TTC549 (cell line): ENCODE measurements around the gene SGK1.
"Not testable (repeated sequence)": the region's sequence is repeated elsewhere in the genome, so short reads cannot be mapped to it uniquely, and the experiment has no call there.

Source experiments
- FAIRE-seq: peaks from 2 replicates; lab custom pipeline; 2012; peaks lifted over from hg19 to GRCh38; lab: Jason Lieb, UNC

Gene SGK1

GRCh38 chr6:134299236-134299635 lies 18.7 kb downstream of the SGK1 start:
- no peak for FAIRE-seq

DNA sequence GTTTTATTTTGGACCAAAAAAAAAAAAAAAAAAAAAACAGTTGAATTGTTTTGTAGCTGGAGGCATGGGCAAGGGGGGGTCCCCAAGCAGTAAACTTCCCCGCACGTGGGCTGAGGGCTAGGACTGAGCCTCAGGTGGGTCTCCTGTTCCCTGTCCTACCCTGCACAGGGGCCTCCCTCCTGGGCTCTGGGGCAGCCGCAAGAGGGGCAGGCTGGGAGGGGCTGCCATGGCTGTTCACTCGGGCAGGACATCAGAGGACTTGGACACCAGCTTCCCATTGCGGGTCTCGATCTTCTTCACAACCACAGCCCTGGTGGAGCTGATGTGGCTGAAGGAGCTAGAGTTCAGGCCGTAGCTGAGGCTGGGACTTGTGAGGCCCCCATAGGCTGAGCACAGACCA lies 21.1 kb downstream of the SGK1 start:
- FAIRE-seq = no peak

DNA sequence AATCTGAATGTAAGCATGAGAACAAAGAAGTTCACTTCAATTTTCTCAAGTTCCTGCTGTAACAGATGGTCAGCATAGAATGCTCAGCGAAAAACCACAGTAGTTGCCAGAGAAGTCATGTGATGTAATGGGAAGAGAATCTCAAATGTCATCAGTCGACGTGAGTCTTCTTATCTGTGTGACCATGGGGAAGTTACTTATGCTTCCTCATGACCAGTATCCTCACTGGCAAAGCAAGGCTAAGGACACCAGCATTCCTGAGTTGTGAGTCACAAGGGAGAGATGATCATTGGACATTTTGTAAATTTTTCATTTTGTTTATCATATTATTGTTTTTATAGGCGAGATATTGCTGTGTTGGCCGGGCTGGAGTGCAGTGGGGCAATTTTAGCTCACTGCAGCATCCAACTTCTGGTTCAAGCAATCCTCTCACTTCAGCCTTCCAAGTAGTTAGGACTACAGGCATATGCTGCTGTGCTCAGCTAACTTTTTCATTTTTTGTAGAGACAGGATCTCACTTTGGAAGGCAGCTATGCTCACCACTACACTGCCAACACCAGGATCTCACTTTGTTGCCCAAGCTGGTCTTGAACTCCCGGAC lies 21.9 kb downstream of the SGK1 start:
- FAIRE-seq = no peak

- FAIRE-seq = no peak
These were observed 24.2 kb downstream of the SGK1 start for GRCh38 chr6:134293659-134294161.

GRCh38 chr6:134291156-134291555 lies 26.8 kb downstream of the SGK1 start:
- FAIRE-seq = no peak

GRCh38 chr6:134289204-134289575 lies 28.7 kb downstream of the SGK1 start:
- FAIRE-seq = no peak

DNA sequence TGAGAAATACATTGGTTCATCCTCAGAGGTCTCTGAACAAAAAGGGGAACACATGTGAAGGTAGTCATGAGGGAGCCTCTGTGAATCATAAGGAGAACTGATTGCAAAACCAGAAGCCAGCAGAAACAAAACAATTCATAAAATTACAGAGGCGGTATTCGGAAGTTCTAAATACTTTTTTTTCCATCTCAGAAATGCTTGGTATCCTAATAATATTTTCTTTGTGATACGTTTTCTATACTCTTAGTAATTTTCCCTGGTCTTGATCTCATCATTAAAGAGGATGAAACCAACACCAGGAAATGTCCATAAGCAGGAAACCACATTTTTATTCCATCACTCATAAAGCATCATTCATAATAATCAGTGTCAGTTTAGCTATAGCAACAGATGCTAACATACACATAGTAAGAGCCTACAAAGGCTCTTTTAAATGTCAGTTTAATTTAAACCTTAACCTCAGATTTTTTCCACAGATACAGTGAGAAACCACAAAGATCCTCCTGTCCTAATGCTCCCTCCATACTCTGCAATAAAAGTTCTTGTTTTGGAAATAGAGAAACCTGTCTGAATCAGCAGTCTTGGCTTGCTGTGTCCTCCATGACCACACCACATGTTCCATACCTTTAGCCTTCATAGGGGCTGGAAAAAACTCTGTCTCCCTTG lies 29.2 kb downstream of the SGK1 start:
- FAIRE-seq = no peak

GRCh38 chr6:134287859-134288537 lies 29.9 kb downstream of the SGK1 start:
- no peak for FAIRE-seq

DNA sequence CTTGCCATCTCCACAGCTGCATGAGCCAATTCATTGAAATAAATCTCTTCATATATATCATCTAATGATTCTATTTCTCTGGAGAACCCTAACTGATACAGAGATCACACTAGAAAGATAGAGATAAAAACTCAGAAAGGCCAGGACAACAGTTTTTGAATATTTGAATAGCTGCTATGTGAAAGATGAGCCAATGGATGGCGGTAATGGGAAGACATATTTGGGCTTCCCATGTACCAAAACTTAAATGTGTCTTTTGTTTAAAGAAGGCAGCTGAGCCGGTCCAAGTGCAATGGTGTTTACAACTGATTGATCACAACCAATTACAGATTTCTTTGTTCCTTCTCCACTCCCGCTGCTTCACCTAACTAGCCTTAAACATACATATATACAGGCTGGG lies 35.1 kb downstream of the SGK1 start:
- no peak for FAIRE-seq

GRCh38 chr6:134281388-134281787 lies 36.5 kb downstream of the SGK1 start:
- no peak for FAIRE-seq

DNA sequence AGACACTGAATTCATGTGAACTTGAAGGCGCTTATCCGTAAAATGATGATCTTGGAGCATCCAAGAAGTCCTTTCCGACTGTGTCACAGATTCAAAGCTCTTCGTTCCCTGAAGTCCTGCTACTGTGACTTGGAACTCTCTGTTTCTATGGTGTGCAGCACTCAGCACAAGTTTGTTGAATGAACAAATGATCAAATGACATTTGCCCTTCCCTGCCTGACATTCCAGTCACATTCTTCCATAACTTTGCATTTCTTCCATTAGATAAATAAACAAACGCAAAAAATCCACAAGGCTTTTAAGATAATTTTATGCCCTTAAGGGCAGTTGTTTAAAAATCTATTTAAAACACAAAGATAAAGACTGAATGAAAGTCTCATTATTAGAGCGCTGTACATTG lies 39.9 kb downstream of the SGK1 start:
- no peak for FAIRE-seq

GRCh38 chr6:134276891-134277377 lies 41.0 kb downstream of the SGK1 start:
- FAIRE-seq = not testable (repeated sequence)

GRCh38 chr6:134272374-134272773 lies 45.5 kb downstream of the SGK1 start:
- FAIRE-seq = no peak

- FAIRE-seq = no peak
These were observed 50.0 kb downstream of the SGK1 start for GRCh38 chr6:134267917-134268361.

- FAIRE-seq = no peak
These were observed 51.1 kb downstream of the SGK1 start for GRCh38 chr6:134266776-134267175.

GRCh38 chr6:134261766-134262165 lies 56.1 kb downstream of the SGK1 start:
- no peak for FAIRE-seq

DNA sequence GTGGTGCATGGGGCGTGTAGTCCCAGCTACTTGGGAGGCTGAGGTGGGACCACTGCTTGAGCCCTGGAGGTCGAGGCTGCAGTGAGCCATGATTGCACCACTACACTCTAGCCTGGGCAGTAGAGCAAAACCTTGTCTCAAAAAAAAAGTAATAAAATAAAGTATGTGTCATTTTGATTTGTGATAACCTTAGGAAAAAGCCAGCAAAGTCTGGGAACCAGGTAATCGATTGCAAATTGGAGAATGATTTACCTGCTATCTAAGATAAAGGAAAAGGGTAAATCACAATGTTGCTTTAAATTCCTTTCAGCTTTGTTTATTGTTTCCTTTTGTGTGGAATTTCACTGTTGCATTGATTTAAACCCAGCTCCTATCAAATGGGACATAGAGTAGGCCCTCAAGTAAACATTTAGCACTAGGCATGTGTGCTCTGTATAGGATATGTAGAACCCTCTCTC lies 59.0 kb downstream of the SGK1 start:
- FAIRE-seq = no peak

- no peak for FAIRE-seq
These were observed 60.4 kb downstream of the SGK1 start for GRCh38 chr6:134257516-134257915.

- FAIRE-seq = no peak
These were observed 61.0 kb downstream of the SGK1 start for GRCh38 chr6:134256862-134257261.

- not testable (repeated sequence) for FAIRE-seq
These were observed 62.6 kb downstream of the SGK1 start for GRCh38 chr6:134255280-134255679.

GRCh38 chr6:134254118-134254517 lies 63.8 kb downstream of the SGK1 start:
- no peak for FAIRE-seq

- no peak for FAIRE-seq
These were observed 64.2 kb downstream of the SGK1 start for GRCh38 chr6:134253681-134254080.

- FAIRE-seq = no peak
These were observed 66.6 kb downstream of the SGK1 start for GRCh38 chr6:134251320-134251719.
